HG03378 (cell line): ENCODE data around the gene PECR.
A peak's percentile ranks its signal among the peaks of the same experiment; 100 is the strongest.
"Not testable (repeated sequence)": the region's sequence is repeated elsewhere in the genome, so short reads cannot be mapped to it uniquely, and the experiment has no call there.

Source experiments
- ATAC-seq: cut with Tn5 transposase; IDR thresholded peaks from one replicate; pipeline ENCODE4 v1.9.1; 2021; ENCODE audit warnings: mild to moderate bottlenecking, moderate library complexity; ENCODE audit not compliant: unreplicated experiment

PECR gene

GRCh38 chr2:216031960-216032689, 49.5 kb downstream of the PECR start:
- ATAC-seq, result peak; percentile 90

- ATAC-seq, result no peak
Observed at GRCh38 chr2:216030216-216030615, 51.4 kb downstream of the PECR start.

GRCh38 chr2:216029416-216030129, 52.0 kb downstream of the PECR start:
- ATAC-seq, result no peak

- no peak for ATAC-seq
Observed at GRCh38 chr2:216024779-216025336, 56.8 kb downstream of the PECR start.

GRCh38 chr2:216023055-216023648, 58.5 kb downstream of the PECR start:
- ATAC-seq, result peak; percentile 85

GRCh38 chr2:216021768-216022565, 59.6 kb downstream of the PECR start:
- no peak for ATAC-seq

- no peak for ATAC-seq
Observed at GRCh38 chr2:216018709-216019108, 62.9 kb downstream of the PECR start.

GRCh38 chr2:216017365-216017764, 64.2 kb downstream of the PECR start:
- peak; percentile 33 for ATAC-seq

- no peak for ATAC-seq
Observed at GRCh38 chr2:216016581-216016980, 65.0 kb downstream of the PECR start.

- peak; percentile 87 for ATAC-seq
Observed at GRCh38 chr2:216015722-216016464, 65.7 kb downstream of the PECR start.

- ATAC-seq, result no peak
Observed at GRCh38 chr2:216014986-216015385, 66.6 kb downstream of the PECR start.

- no peak for ATAC-seq
Observed at GRCh38 chr2:216014006-216014405, 67.6 kb downstream of the PECR start.

- ATAC-seq, result peak; percentile 24
Observed at GRCh38 chr2:216013080-216013909, 68.3 kb downstream of the PECR start, which contains the start of gene MREG. Gene MREG, minus strand, starts transcription at chr2:216013551. Its CDS starts 224 bp downstream, at chr2:216013327.

GRCh38 chr2:216012830-216013079, 68.9 kb downstream of the PECR start:
- ATAC-seq, result no peak

- ATAC-seq, result no peak
Observed at GRCh38 chr2:216012133-216012829, 69.3 kb downstream of the PECR start.

- not testable (repeated sequence) for ATAC-seq
Observed at GRCh38 chr2:216009215-216009614, 72.4 kb downstream of the PECR start.

GRCh38 chr2:216008387-216008786, 73.2 kb downstream of the PECR start:
- ATAC-seq, result no peak

- ATAC-seq, result peak; percentile 42
Observed at GRCh38 chr2:216006164-216006663, 75.4 kb downstream of the PECR start.
